ENCODE results near the gene SHISAL1. TPM values are rescaled to one million over a fixed set of nuclear protein-coding genes. Genes with fewer than 3 reads are reported as not detected.

The SHISAL1 gene
- total RNA-seq, 1 donor from 2014 or later: 0.58 TPM

DNA sequence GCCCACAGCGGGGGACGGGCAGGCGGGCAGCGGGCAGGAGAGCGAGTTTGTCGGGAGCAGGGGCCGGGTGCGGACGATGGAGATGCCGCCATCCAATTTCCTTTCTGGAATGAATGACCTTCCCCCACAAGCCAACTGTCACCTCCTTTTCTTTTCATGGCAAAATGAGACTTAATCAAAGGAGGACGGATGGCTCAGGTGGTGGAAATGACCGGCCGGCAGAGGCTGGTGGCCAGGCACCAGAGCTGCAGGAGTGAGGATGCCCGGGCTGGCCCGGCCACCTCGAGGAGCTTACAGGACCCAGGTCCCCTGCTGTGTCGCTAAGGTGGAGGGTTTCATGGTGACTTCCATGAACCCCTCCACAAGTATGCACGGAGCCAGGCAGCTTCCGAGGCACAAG lies 11.7 kb downstream of the SHISAL1 start:
- TF ChIP-seq, protein P1, sequence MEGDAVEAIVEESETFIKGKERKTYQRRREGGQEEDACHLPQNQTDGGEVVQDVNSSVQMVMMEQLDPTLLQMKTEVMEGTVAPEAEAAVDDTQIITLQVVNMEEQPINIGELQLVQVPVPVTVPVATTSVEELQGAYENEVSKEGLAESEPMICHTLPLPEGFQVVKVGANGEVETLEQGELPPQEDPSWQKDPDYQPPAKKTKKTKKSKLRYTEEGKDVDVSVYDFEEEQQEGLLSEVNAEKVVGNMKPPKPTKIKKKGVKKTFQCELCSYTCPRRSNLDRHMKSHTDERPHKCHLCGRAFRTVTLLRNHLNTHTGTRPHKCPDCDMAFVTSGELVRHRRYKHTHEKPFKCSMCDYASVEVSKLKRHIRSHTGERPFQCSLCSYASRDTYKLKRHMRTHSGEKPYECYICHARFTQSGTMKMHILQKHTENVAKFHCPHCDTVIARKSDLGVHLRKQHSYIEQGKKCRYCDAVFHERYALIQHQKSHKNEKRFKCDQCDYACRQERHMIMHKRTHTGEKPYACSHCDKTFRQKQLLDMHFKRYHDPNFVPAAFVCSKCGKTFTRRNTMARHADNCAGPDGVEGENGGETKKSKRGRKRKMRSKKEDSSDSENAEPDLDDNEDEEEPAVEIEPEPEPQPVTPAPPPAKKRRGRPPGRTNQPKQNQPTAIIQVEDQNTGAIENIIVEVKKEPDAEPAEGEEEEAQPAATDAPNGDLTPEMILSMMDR (IDR thresholded peaks at IDR 0.05; ENCODE audit: unreplicated experiment): no peak
- no peaks in the 10 kb centered on the region for H3K9me3 Mint-ChIP-seq
- DNase-seq (ENCODE audit: low spot score in 2 of 2, unreplicated experiment in 2 of 2): no peak
- H3K27me3 Mint-ChIP-seq (ENCODE audit: low read depth): peaks cover 16% of the 10 kb centered on the region
- no peak overlapping the region for H3K27ac Mint-ChIP-seq
- no peaks in the 10 kb centered on the region for H3K36me3 Mint-ChIP-seq
- no peaks in the 10 kb centered on the region for H3K4me1 Mint-ChIP-seq
- no peak overlapping the region for H3K4me3 Mint-ChIP-seq

DNA sequence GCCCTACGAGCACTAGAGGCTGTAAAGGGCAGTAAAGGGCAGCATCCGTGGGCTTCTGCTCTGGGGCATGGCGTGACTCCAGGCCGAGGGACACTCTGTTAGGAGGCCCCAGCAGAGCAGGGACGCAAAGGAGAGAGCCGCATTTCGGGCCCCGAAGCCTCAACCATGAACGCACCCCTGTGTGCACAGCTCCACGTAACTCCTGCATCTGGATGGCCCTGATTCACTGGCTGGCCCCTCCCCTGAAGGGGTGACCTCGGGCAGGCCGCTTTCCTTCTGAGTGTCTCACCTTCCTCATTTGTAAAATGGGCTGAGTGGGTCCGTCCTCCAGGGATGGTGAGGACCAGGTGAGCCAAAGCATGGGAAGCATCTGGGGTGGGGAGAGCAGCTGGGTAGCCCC lies 13.6 kb downstream of the SHISAL1 start:
- H3K36me3 Mint-ChIP-seq: peaks cover under 1% of the 10 kb centered on the region
- H3K4me3 Mint-ChIP-seq: no peak overlapping the region
- H3K27me3 Mint-ChIP-seq (ENCODE audit: low read depth): peaks cover 16% of the 10 kb centered on the region
- no peak overlapping the region for H3K27ac Mint-ChIP-seq
- H3K9me3 Mint-ChIP-seq: peaks cover 9% of the 10 kb centered on the region
- H3K4me1 Mint-ChIP-seq: no peaks in the 10 kb centered on the region
- TF ChIP-seq, protein P1 (IDR thresholded peaks at IDR 0.05; ENCODE audit: unreplicated experiment): no peak
- no peak for DNase-seq (ENCODE audit: low spot score in 2 of 2, unreplicated experiment in 2 of 2)

DNA sequence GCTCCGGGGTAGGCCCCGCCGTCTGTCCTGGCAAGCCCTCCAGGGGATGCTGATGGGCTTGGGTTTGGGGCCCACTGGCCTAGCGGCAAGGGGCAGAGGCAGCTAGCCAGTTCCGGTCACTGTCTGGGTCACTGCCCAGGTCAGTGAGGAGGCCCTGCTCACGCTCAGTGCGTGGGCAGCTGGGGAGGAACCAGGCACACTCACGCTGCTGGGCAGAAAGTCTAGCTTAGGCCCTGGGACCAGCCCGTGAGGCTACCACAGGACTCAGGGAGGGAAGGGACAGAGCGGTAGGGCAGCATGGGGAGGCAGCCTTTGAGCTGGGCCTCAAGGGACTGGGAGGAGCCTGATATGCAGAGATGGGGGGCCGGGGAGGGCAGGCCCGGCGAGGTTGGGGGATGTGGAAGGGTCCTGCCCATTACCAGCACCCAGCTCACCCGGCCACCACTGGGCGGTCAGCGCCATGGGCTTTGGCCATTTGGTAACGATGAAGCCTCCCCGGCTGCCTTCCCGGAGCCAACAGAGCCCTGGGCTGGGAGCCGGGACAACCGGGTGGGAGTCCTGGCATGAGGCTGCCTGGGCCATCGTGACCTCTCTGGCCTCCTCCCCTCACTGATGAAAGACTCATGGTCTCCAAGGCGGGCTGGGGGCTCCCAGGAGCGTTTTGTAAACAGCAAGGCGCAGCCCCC lies 14.2 kb downstream of the SHISAL1 start:
- TF ChIP-seq, protein P1 (IDR thresholded peaks at IDR 0.05; ENCODE audit: unreplicated experiment): no peak
- H3K9me3 Mint-ChIP-seq: peaks cover 12% of the 10 kb centered on the region
- DNase-seq (ENCODE audit: low spot score in 2 of 2, unreplicated experiment in 2 of 2): no peak
- H3K36me3 Mint-ChIP-seq: peaks cover 2% of the 10 kb centered on the region
- H3K27ac Mint-ChIP-seq: no peak overlapping the region
- peaks cover 16% of the 10 kb centered on the region for H3K27me3 Mint-ChIP-seq (ENCODE audit: low read depth)
- H3K4me3 Mint-ChIP-seq: no peak overlapping the region
- no peaks in the 10 kb centered on the region for H3K4me1 Mint-ChIP-seq

DNA sequence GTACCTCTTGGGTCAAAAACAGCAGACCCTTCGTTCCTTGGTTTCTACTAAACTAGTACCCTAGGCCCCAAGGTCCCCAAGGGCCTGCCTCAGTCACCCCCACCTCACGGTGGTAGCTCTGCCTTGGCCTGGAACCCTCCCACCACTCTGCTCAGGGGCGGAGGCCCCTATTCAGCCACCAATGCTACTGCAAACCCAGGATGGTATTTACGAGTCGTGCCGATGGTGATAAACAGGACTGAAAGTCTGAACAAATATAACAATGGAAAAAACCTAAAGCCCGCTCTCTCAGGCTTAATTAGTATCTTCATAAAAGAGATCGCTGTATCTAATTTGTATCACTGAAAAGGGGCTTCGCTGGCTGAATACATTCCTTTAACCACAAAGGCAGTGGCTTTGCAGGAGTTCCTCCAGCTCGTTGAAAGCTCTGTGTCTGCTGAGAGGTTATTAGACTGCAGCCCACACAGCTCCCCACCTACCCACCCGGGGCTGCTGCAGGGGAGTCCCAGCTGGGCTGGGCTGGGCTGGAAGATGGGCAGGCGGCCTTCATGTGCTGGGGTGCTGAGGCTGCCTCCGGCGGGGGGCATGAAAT lies 15.2 kb downstream of the SHISAL1 start:
- H3K36me3 Mint-ChIP-seq: peaks cover 2% of the 10 kb centered on the region
- peaks cover 12% of the 10 kb centered on the region for H3K9me3 Mint-ChIP-seq
- no peaks in the 10 kb centered on the region for H3K4me1 Mint-ChIP-seq
- H3K27ac Mint-ChIP-seq: no peak overlapping the region
- peaks cover 16% of the 10 kb centered on the region for H3K27me3 Mint-ChIP-seq (ENCODE audit: low read depth)
- TF ChIP-seq, protein P1 (IDR thresholded peaks at IDR 0.05; ENCODE audit: unreplicated experiment): no peak
- no peak for DNase-seq (ENCODE audit: low spot score in 2 of 2, unreplicated experiment in 2 of 2)
- H3K4me3 Mint-ChIP-seq: no peak overlapping the region

DNA sequence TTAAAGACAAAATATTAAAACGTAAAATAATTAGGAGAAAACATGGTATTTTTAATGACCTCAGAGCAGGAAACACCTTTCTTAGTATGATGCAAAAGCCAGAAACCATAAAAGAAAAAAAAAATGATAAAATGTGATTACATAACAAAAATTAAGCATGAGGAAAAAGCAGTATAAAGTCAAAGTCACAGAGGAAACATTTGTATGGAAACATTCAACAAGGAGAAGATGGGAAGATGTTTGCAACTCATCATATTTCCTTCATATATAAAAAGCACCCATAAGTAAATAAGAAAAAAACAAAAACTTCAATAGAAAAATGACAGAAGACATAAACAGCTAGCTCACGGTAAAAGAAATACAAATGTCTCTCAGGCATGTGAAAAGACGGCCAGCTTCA lies 17.3 kb downstream of the SHISAL1 start:
- peaks cover 6% of the 10 kb centered on the region for H3K27me3 Mint-ChIP-seq (ENCODE audit: low read depth)
- no peak for DNase-seq (ENCODE audit: low spot score in 2 of 2, unreplicated experiment in 2 of 2)
- TF ChIP-seq, protein P1 (IDR thresholded peaks at IDR 0.05; ENCODE audit: unreplicated experiment): no peak
- peaks cover 2% of the 10 kb centered on the region for H3K36me3 Mint-ChIP-seq
- H3K27ac Mint-ChIP-seq: no peak overlapping the region
- H3K4me3 Mint-ChIP-seq: no peak overlapping the region
- H3K9me3 Mint-ChIP-seq: peaks cover 12% of the 10 kb centered on the region
- peaks cover 3% of the 10 kb centered on the region for H3K4me1 Mint-ChIP-seq

All from mesothelial cell of epicardium (in vitro differentiated cells).